Measurements from ENCODE around the gene TANC1. TPM values are rescaled to one million over a fixed set of nuclear protein-coding genes. Genes with fewer than 3 reads are reported as not detected.
A peak's percentile ranks its signal among the peaks of the same experiment; 100 is the strongest.

The TANC1 gene
- total RNA-seq, 1 donor from 2014 or later: 56.9 TPM

- H3K27ac Mint-ChIP-seq: no peak overlapping the region
Observed at GRCh38 chr2:159218389-159218788, 249.9 kb downstream of the TANC1 start.

DNA sequence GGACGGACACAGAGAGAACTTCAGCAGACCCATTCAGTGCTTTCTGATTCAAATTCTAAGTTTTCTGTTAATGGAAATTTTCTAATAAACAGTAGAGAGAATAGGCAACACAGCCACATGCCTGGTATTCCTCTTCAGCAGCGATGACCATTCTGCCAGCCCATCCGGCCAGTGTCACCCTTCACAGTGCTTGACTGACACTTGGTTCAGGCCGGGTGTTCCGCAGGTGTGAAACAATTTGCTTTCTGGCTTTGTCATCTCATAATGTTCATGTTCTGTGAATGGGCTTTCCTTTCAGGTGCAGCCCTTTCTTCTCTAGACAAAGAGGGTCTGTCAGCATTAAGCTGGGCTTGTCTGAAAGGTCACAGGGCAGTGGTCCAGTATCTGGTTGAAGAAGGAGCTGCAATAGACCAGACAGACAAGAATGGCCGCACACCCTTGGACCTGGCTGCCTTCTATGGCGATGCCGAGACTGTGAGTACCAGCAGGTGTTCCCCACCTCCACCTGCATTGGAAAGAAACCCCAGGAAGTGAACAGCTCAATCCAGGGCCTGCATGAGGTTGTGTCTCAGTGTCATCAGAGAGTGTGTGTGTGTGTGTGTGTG, 251.1 kb downstream of the TANC1 start:
- peak overlapping the region; percentile 41 for H3K27ac Mint-ChIP-seq
- no peaks in the 10 kb centered on the region for H3K4me1 Mint-ChIP-seq (ENCODE audit: unreplicated experiment)
- H3K9me3 Mint-ChIP-seq: no peaks in the 10 kb centered on the region
- no peaks in the 10 kb centered on the region for H3K27me3 Mint-ChIP-seq
- TF ChIP-seq CTCF (conservative IDR thresholded peaks at IDR 0.05): no peak
- peaks cover 60% of the 10 kb centered on the region for H3K36me3 Mint-ChIP-seq
- no peak for DNase-seq (ENCODE audit: extremely low spot score, unreplicated experiment)
- no peak overlapping the region for H3K4me3 Mint-ChIP-seq

More at GRCh38 chr2:159218389-159218788, 249.9 kb downstream of the TANC1 start:
- Mint-ChIP-seq H3K4me1 (ENCODE audit: unreplicated experiment) (no peaks in the 10 kb centered on the region), H3K4me3 (no peak overlapping the region), H3K27me3 (no peaks in the 10 kb centered on the region), H3K9me3 (no peaks in the 10 kb centered on the region), H3K36me3 (peaks cover 51% of the 10 kb centered on the region)
- no peak for DNase-seq (ENCODE audit: extremely low spot score, unreplicated experiment)
- TF ChIP-seq CTCF (conservative IDR thresholded peaks at IDR 0.05): no peak

- no peak for TF ChIP-seq CTCF (conservative IDR thresholded peaks at IDR 0.05)
- DNase-seq (ENCODE audit: extremely low spot score, unreplicated experiment): no peak
- Mint-ChIP-seq H3K27ac (peak overlapping the region; percentile 29), H3K4me3 (no peak overlapping the region), H3K36me3 (peaks cover 49% of the 10 kb centered on the region), H3K9me3 (no peaks in the 10 kb centered on the region), H3K4me1 (ENCODE audit: unreplicated experiment) (peaks cover 21% of the 10 kb centered on the region), H3K27me3 (no peaks in the 10 kb centered on the region)
Observed at GRCh38 chr2:159224061-159224813, 255.8 kb downstream of the TANC1 start.

- no peak for DNase-seq (ENCODE audit: extremely low spot score, unreplicated experiment)
- Mint-ChIP-seq H3K27ac (peak overlapping the region; percentile 52), H3K4me3 (no peak overlapping the region), H3K9me3 (no peaks in the 10 kb centered on the region), H3K36me3 (peaks cover 50% of the 10 kb centered on the region), H3K27me3 (no peaks in the 10 kb centered on the region), H3K4me1 (ENCODE audit: unreplicated experiment) (peaks cover 21% of the 10 kb centered on the region)
- TF ChIP-seq CTCF (conservative IDR thresholded peaks at IDR 0.05): no peak
Observed at GRCh38 chr2:159225025-159226016, 256.9 kb downstream of the TANC1 start.

GRCh38 chr2:159226059-159226461, 257.6 kb downstream of the TANC1 start:
- no peaks in the 10 kb centered on the region for H3K9me3 Mint-ChIP-seq
- no peaks in the 10 kb centered on the region for H3K27me3 Mint-ChIP-seq

More at GRCh38 chr2:159226059-159226461, 257.6 kb downstream of the TANC1 start:
- DNase-seq (ENCODE audit: extremely low spot score, unreplicated experiment): no peak
- H3K4me1 Mint-ChIP-seq (ENCODE audit: unreplicated experiment): peaks cover 21% of the 10 kb centered on the region
- no peak for TF ChIP-seq CTCF (conservative IDR thresholded peaks at IDR 0.05)
- H3K36me3 Mint-ChIP-seq: peaks cover 55% of the 10 kb centered on the region
- no peak overlapping the region for H3K4me3 Mint-ChIP-seq
- H3K27ac Mint-ChIP-seq: peak overlapping the region; percentile 52
